CD4-positive, alpha-beta T cell treated with Interleukin-21 for 1 hour (primary cell): Measurements from ENCODE around the gene ENOX1.
"Not testable (repeated sequence)": the region's sequence is repeated elsewhere in the genome, so short reads cannot be mapped to it uniquely, and the experiment has no call there.

ENCODE experiments used
- DNase-seq: peaks from one replicate; pipeline ENCODE4 v3.0.0-alpha.2; 2020

The ENOX1 gene

DNA sequence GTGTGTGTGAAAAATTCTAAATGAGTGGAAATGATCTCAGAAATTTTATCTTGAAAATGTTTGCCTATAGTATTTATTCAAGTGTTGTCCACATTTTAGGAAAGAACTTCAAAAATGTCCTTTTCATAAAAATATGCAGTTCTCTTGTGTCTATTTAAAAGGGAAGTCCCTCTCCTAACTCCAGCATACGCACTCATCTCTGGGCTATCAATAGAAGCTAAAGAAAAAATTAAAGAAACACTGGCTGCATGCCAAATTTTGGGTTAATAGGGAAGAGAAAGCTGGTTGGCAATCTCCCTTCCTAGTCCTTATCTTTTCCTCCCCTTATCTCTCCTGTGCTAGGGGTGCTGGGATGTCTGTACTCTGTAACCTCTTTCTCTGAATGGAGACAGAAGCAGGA lies 313.3 kb downstream of the ENOX1 start:
- no peak for DNase-seq

DNA sequence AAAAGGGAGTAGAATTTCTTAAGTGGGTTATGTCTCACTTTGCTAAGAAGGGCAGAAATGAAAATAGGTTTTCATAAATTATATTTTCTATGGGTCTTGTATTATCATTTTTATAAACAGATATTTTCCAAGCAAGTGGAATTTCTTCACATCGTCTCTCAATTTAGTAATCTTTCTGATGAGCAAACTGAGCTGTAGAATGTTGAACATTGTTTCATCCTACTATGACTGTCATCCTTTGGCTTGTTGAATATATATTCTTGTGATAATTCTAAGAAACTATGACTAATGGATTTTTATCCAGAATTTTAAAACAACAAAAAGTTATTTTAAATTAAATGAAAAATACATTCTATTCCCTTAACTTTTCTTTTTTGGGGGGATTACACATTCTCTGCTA lies 313.8 kb downstream of the ENOX1 start:
- no peak for DNase-seq

DNA sequence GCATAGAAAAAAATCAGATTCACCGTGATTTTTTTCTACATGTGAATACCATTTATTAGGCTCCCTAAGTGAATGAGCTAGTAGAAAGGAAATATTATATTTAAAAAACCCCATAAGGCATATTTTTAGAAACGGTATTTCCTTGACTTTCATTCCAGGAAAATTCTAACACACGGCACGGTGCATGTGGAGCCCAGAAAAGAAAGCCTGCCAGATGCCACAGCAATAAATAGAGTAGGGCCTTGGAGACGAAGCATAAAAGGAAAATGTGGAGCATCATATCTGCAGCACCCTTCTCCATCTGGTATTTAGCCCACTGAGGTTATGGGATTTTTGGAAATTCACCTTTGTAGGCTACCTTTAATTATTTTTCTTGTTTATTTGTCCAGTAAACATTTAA lies 314.4 kb downstream of the ENOX1 start:
- DNase-seq = no peak

DNA sequence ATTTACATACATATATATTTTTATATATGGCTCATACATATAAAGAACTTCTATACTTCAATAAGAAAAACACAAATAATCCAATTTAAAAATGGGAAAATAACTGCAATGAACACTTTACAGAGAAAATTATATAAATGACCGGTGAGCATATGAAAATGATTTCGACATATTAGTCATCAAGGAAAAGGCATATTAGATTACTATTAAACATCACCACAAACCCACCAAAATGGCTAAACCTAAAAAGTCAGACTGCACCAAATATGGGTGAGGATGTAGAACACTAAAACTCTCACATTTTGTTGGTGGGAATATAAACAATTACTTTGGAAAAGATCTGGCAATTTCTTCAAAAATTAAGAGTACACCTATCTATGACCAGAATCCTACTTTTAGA lies 316.2 kb downstream of the ENOX1 start:
- no peak for DNase-seq

DNA sequence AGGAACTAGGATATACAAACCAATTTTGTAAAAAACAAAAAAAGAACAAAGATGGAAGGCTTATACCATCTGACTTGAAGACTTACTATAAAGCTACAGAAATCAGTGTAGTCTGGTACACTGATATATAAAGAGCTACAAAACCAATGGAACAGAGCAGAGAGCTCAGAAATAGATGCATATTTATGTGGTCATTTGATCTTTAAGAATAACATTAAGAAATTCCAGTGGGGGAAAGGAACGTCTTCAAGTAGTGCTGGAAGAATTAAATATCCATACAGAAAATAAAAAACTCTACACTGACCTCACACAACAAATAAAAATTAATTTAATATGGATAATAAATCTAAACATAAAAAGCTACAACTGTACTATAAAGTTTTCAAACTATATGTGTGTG lies 317.0 kb downstream of the ENOX1 start:
- DNase-seq = no peak

DNA sequence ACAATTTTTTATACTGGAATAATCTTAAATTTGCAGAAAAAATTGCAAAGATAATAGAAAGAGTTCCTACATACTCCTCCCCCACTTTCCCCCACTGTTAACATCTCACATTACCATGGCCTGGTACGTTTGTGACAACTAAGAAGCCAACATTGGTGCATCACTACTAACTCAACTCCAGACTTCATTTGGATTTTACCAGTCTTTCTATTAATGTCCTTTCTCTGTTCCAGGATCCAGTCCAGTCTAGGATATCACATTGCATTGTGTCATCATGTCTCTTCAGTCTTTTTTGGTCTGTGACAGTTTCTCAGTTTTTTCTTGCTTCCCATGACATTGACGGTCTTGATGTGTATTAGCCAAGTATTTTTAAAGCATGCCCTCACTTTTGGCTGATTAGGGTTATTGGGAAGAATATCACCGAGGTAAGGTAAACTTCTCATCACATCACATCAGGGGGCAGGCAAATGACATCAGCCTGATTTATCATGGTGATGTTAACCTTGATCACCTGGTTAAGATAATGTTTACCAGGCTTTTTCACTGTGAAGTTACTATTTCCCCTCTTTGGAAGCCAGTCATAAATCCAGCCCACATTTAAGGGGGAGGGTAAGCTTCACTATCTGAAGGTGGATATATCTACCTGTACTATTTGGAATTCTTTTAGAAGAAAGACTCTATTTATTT lies 322.1 kb downstream of the ENOX1 start:
- no peak for DNase-seq

DNA sequence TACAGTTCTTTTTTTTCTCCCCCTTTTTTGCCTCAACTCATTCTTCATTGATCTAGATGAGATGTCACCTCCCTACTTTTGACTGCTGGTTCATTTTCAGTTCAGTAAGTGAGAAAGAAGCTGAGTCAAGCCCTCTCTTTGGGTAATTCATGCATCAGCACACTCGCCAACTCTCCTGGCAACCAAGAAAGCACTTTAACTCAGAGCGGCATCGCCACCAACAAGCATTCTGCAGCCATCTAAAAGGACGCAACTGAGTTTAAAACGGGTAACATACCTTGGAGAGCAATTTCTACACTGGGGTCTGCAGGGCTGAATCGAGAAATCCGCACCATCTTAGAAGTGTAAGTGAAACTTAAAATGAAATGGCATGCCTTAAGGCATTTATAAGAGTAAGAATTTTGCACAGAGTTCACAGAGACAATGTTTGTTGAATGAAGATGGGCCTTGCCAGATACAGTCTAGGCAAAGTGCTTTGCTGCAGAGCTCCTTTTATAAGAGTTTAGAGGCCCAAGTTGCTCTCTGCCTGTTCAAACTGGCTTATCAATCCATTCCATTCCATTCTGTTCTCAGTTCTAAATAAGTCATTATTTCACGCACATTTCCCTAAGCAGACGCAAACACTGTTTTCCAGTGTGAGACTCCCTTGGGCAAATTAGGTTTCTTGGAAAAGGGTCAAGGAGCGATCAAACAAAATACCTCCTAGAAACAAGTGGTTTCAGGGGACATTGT lies 338.0 kb downstream of the ENOX1 start:
- no peak for DNase-seq

DNA sequence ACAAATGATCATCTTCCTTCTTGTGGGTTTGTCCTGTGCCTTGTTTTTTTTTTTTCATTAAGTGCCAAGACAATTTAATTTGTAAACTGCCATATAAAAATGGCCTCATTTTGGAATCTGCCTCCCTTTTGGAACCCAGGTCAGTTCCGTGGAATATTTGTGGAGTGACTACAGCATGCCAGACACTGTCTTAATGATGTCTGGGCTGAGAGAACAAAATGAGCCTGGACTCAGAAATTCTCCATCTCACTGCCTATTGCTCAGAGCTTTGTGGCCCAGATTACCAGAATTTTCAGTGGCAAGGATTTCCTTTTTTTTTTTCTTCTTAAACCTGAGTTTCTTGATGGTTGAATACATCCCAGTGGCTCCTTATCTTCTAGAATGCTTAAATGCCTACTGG lies 340.6 kb downstream of the ENOX1 start:
- no peak for DNase-seq

DNA sequence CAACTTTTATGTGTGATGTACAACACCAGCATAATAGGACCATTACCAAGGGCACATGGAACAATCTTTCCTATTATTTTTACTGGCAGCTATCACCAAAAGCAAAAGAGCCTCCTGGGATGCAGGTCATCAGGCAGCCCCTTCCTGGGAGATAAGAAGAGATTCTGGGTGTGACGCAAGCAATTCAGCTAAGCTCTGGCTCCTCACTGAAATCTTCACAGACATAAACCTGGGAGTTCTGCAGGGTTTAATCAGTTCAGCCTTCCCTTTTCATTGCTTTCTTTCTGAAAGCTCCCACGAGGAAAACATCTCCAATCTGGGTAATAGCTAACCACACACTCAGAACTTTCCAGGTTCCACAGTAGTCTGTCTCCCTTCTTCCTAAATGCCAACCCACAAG lies 341.1 kb downstream of the ENOX1 start:
- no peak for DNase-seq

DNA sequence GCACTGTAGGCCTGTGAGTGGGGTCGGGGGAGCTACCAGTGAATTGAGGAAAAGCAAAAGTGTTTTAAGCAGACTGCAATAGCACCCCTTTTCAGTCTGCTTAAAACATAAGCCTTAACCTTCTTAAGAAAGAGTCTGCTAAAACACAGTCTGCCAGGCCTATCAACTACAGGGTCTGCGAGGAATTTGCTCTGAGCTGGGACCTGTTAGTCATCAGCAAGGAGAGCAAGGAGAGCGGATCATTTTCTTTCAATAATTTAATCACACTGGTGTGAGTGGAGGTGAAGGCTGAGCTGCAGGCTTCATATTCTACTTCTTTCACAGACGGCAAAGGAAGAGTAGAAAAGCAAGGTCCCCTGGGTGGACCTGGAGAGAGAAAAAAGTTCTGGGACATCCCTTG lies 342.7 kb downstream of the ENOX1 start:
- DNase-seq = no peak

DNA sequence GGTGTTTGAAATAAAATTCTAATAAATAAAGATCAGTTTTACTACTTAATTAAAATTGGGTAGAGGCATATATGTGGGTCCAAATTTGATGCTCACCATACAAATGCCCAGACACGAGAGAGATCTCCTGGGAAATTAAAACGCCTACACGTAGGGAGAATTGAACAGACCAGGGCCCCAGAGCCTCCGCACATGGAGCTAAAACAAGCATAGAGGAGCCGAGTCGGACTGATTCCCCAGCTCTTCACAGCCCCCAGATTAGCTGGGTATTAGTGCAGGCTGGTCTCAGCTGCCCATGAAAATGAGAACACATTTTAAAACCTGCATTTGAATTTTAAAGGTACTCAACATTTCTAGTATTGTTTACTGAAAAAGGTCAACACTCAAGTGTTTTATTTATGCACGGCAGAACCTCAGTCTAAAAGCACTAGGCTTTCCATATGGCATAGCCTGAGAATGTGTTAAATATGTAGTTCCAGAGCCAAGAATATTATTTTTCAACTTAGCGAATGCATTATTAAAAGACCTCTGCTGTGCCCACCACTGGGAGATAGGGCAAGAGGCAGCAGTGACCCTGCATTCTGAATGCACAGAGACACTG lies 344.8 kb downstream of the ENOX1 start:
- no peak for DNase-seq

DNA sequence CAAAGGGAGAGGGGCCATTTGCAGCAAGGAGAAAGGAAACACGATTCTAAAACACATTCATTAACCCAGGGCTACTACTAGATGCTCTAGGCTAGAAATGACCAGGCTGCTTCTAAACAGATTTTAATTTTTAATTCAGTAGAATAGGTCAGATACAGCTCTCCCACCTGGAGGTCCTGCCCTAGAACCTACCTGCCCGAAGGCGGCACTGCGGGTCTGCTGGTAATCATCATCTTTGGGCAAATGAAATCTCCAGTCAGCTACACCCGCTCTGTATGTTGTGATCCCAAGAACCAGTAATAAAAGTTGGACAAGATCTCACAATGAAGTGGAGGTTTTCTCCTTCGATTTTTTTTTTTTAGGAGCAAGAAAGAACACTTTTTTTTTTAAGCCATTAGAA lies 345.3 kb downstream of the ENOX1 start:
- no peak for DNase-seq

DNA sequence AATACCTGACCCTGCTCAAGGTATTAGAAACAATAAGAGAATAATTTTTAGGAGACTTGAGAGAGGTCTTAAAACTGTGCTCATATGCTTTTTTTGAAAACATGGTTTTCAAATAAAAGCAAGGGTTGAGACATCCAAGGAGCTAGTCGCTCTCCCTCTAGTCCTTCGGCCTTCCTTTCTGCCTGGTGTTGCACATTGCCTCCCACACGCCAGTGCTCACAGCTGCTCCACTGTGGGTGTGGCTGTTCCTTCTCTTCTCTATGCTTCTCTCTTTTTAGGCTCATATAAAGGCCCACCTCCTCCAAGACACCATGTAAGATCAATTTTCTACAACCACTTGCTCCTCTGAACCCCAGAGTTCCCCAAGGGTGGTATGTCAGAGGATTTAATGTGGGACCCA lies 352.6 kb downstream of the ENOX1 start:
- DNase-seq = no peak

DNA sequence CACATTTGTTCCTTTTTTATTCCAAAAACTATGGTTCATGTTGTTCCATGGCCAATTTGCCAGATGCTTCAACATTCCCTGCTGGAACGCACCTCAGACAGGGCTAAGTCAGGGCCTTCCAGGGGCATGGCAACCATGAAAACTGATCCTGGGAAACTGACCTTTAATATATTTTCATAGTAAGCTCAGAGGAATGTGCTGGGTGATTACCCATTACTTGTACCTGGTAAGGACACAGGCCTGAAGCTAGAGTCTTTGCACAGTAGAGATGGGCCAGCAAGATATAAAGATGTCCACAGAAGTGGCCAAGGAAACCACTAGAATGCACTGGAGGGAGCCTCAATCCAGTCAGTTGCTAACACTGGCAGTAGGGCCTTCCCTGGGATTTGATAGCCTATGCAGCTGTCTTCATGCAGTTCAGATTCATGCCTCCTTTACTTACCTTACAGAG lies 353.1 kb downstream of the ENOX1 start:
- DNase-seq = no peak

DNA sequence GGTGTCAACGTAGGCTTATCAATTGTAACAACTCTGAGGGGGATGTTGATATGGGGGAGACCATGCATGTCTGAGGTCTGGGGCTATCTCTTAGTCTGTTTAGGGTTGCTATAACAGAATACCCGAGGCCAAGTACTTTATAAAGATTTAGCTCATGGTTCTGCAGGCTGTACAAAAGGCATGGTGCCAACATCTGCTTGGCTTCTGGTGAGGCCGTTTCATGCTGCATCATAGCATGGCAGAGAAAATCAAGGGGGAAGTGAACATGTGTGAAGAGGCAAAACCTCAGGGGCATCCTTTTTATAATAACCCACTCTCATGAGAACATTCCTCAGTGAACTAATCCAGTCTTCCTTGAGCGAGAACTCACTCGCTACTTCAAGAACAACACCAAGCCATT lies 353.8 kb downstream of the ENOX1 start:
- no peak for DNase-seq

DNA sequence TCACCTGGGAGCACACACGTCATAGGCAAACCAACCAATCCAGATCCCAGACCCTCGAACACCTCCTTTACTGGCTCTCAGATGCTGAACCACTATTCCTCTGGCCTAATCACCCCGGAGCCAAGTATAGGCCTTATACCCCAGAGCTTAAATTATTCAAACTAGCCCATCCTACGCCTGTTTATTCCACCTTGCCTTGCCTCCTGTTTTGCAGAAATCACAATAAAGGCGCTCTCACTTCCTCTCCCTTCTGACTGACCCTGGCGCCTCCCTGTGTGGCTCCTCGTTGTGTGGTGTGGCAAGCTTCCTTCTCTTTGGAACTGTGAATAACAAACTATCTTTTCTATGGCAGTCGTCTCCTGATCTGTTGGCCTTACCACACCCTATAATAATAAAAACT lies 354.9 kb downstream of the ENOX1 start:
- DNase-seq = no peak

DNA sequence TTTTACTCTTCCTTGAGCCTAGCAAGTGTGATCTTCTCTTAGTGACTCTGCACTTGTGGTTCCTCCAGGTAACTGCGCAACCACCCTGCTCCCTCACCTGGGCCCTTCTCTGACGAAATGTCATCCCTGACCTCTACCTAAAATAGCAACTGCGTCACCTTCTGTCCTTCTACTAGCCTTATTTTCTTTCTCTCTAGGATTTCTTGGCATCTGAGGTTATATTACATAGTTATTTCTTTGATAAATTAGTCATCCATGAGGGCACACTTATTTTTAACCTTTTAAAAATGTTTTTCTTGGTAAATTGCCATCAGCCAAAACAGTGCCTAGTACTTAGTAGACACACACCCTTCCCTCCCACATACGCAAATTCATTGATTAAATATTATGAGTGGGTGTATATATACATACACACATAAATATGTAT lies 355.5 kb downstream of the ENOX1 start:
- DNase-seq = no peak

DNA sequence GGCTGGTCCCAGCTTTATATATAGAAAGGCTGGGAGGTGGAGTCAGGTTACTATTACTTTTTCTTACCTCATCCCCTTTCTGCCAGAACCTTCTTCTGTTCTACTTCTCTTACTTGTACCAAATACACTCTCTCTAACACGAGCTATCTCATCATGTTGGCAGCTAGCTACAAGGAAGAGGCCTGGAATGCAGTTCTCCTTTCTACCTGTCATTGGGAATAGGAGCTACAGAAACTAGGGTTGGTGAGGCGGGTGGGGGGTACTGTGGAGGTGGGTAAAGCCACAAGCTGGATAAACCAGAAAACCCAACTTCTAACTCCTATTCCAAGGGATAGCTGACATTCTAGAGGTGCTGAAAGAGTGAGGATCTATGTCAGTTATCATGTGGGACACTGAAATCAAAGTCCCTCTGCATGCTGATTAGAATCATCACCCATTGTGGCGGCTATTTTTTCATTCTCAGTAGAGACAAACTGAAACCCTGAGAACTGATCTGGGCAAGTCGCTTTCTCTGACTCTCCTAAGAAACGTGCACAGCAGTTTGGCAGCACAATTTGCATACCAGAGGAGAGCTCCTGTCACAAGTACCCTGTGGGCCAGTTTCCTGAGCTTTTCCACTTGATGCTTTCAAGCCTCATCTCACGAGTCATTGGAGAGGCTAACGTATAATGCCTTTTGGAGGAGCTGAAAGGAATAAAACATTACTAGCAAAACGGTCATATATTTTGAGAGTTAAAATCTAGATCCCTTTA lies 358.1 kb downstream of the ENOX1 start:
- no peak for DNase-seq

DNA sequence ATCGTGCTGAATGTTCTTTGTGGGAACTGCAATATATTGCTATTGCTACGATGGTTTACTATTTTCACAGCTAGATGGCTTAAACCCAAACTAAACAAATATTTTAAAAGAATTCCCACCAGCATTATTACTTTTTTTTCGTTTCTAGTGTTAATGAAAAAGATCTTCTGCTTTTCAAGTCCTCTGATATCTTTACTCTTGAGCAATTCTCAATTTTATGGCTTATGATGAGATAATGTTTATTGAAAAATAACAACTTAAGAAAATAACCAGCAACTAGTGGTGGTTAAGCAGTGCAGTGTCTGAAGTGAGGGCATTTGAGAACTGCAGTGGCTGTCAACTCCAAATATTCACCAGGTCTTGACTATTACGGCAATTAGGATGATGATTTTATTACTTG lies 360.4 kb downstream of the ENOX1 start:
- no peak for DNase-seq

DNA sequence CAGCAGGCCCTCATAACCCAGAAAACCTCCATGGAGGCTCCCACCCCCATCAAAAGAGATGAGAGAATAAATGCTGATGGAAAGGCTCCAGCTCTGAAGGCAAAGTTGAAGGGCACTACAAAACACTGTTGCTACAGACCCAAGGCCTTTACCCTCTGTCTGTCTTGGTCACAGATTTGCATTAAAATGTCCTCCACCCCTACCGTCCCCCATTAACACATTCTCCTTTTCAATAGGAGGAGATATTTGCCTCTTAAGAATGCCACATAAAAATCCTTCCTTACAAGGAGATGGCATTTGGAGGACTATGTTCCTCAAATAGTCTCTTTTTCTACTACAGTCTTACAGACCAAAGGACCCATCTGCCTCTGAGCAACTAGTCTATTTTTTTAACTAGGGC lies 361.5 kb downstream of the ENOX1 start:
- no peak for DNase-seq

DNA sequence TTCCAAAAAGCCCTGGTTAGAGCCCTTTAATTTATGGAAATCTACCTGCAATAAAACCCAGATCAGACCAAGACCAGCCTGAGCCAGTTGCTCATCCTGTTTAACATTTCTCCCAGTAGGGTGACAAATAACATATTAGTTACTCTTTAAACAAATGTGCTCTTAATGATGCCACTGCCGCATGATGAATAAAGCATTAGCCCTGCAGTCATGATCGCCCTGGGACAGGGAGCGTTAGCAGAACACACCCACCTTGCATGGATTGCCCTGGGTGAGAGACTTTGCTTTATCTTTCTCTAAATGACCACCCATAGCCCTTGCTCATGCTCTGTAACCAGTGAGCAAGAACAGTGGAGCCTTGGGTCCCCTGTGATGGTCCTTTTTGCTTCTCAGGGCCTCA lies 362.4 kb downstream of the ENOX1 start:
- DNase-seq = no peak

DNA sequence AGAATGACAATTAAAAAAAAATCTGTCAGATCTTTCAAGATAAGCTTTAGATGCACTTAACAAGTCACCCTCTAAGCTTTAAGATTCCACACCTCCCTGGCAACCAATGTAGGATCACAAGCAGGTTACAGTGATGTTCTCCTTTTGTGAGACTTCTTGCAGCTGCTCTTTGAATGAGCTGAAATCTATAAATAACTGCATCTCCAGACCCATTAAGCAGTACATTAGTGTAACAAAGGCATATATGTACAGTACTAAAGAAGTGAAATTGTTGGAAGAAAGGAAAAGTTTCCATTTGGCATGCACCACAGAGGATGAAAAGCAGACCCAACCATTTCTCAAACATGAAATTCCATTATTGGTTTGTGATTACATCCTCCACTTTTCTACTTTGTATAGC lies 364.7 kb downstream of the ENOX1 start:
- DNase-seq = no peak

DNA sequence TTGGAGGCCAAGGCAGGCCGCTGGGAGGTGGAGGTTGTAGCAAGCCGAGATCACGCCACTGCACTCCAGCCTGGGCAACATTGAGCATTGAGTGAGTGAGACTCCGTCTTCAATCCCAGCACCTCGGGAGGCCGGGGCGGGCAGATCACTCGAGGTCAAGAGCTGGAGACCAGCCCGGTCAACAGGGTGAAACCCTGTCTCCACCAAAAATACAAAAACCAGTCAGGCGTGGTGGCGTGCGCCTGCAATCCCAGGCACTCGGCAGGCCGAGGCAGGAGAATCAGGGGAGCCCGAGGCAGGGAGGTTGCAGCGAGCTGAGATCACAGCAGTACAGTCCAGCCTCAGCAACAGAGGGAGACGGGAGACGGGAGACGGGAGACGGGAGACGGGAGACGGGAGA lies 369.9 kb downstream of the ENOX1 start:
- not testable (repeated sequence) for DNase-seq

DNA sequence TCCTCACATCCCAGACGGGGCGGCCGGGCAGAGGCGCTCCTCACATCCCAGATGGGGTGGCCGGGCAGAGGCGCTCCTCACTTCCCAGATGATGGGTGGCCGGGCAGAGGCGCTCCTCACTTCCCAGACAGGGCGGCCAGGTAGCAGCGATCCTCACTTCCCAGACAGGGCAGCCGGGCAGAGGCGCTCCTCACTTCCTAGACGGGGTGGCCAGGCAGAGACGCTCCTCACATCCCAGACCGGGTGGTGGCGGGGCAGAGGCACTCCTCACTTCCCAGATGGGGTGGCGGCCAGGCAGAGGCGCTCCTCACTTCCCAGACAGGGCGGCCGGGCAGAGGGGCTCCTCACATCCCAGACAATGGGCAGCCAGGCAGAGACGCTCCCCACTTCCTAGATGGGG lies 370.4 kb downstream of the ENOX1 start:
- not testable (repeated sequence) for DNase-seq
